HG03175 (cell line): ENCODE results near the gene NEK3.
A peak's percentile ranks its signal among the peaks of the same experiment; 100 is the strongest.
"Not testable (repeated sequence)": the region's sequence is repeated elsewhere in the genome, so short reads cannot be mapped to it uniquely, and the experiment has no call there.

Experiments
- ATAC-seq: cut with Tn5 transposase; IDR thresholded peaks from one replicate; pipeline ENCODE4 v1.9.1; 2021; ENCODE audit warnings: mild to moderate bottlenecking, moderate library complexity; ENCODE audit not compliant: unreplicated experiment

NEK3 gene

GRCh38 chr13:52170828-52171391 is 11.5 kb upstream of the NEK3 start:
- not testable (repeated sequence) for ATAC-seq

GRCh38 chr13:52169839-52170238 is 10.4 kb upstream of the NEK3 start:
- no peak for ATAC-seq

GRCh38 chr13:52165411-52165810 is 6.0 kb upstream of the NEK3 start:
- no peak for ATAC-seq

- ATAC-seq = no peak
Observed at GRCh38 chr13:52164989-52165388, 5.6 kb upstream of the NEK3 start.

GRCh38 chr13:52163878-52164277 is 4.5 kb upstream of the NEK3 start:
- not testable (repeated sequence) for ATAC-seq

- ATAC-seq = no peak
Observed at GRCh38 chr13:52162279-52163101, 3.1 kb upstream of the NEK3 start.

GRCh38 chr13:52161181-52161646 is 1.8 kb upstream of the NEK3 start:
- no peak for ATAC-seq

- ATAC-seq = no peak
Observed at GRCh38 chr13:52160506-52160905, 1.1 kb upstream of the NEK3 start.

- ATAC-seq = no peak
Observed at GRCh38 chr13:52160053-52160452, 656 bp upstream of the NEK3 start.

GRCh38 chr13:52158629-52159158 is 703 bp downstream of the NEK3 start:
- ATAC-seq = no peak

- no peak for ATAC-seq
Observed at GRCh38 chr13:52156724-52157261, 2.6 kb downstream of the NEK3 start.

GRCh38 chr13:52155177-52155576 is 4.2 kb downstream of the NEK3 start:
- ATAC-seq = no peak

GRCh38 chr13:52147225-52147624 is 12.2 kb downstream of the NEK3 start:
- no peak for ATAC-seq

- no peak for ATAC-seq
Observed at GRCh38 chr13:52141299-52141698, 18.1 kb downstream of the NEK3 start.

- ATAC-seq = no peak
Observed at GRCh38 chr13:52137489-52137888, 21.9 kb downstream of the NEK3 start.

- no peak for ATAC-seq
Observed at GRCh38 chr13:52136763-52137162, 22.6 kb downstream of the NEK3 start.

- ATAC-seq = no peak
Observed at GRCh38 chr13:52130641-52131040, 28.8 kb downstream of the NEK3 start.

- ATAC-seq = peak; percentile 82
Observed at GRCh38 chr13:52128714-52129700, 30.4 kb downstream of the NEK3 start, which contains the start of gene NEK5. Gene NEK5, minus strand, starts transcription at chr13:52129073. Its CDS starts 1,591 bp downstream, at chr13:52127482.

GRCh38 chr13:52127783-52128702 is 31.4 kb downstream of the NEK3 start:
- ATAC-seq = peak; percentile 51
